ENCODE measurements around the gene NEK7.

- TF ChIP-seq POLR2A (IDR thresholded peaks at IDR 0.05) (no peak), CTCF (IDR thresholded peaks at IDR 0.05) (no peak)
Observed at GRCh38 chr1:198253259-198253658, 96.5 kb downstream of the NEK7 start.

All from uterus (tissue), 2 donors.